Activated T-helper 9 cell treated with anti-CD3 and anti-CD28 coated beads, Interleukin-2, amount 50 U/mL, for 16 hours (primary cell): ENCODE measurements around the gene MEG3.

Experiments
- DNase-seq: peaks from one replicate; pipeline ENCODE4 v3.0.0-alpha.2; 2020; ENCODE audit warnings: low read depth

Gene MEG3

DNA sequence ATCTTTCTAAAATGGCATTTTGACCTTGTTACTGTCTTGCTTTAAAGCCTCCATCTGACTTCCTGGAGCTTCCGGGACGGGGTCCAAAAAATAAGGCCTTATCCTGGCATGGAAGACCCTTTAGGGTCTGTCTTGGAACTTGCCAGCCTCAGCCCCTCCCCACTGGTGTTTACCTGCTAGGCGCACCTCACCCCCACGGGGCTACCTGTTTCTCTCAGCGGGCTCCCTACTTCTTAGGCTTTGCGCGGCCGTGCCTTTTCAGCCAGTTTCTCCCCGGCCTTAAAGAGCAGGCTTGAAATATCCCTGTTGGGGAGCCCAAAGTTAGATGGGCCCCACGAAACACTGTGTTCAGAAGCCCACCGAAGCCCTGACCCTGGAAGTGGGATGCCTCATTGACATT lies 72.5 kb downstream of the MEG3 start:
- DNase-seq = no peak

- DNase-seq = no peak
Observed at GRCh38 chr14:100898935-100899883, 73.3 kb downstream of the MEG3 start.

- no peak for DNase-seq
Observed at GRCh38 chr14:100899884-100900771, 74.2 kb downstream of the MEG3 start.

- no peak for DNase-seq
Observed at GRCh38 chr14:100900837-100901390, 75.0 kb downstream of the MEG3 start.

GRCh38 chr14:100901391-100902183 lies 75.7 kb downstream of the MEG3 start:
- no peak for DNase-seq

DNA sequence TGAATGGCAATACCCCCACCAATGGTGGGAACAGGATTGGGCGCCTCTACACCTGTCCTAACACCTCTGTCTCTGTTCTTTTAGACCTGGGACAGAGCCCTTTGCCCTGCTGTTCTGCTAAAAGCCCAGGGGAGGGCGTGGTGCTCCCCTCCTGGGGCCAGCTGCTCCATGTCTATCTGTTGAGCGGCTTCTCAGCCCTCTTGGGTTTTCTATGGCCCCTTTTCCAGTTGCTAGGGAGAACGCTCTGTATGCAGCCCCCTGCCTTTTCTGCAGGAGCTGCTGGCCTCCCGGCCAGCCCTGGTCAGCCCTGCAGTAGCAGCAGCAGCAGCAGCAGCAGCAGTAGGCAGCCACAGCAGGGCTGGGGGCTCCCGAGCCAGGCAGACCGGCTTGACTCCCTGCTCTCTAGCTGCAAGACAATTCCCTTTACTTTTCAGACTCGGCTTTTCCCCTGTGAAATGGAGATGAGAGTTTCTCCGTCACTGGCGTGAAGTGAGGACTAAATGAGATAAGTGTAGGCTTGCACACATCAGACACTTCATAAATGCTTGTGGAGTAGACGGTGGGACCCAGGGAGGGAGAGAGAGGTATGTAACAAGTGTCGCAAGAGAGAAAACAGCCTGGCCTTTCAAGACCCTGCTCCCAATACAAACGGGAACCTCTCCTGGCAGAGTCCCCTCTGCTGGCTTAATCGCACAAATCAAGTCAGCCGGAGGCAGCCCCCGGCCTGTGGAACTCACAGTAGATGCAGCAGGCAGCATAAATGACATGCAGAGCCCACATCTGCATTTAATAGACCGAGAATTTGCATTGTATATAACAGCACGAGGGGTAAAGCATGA lies 76.6 kb downstream of the MEG3 start:
- DNase-seq = no peak

GRCh38 chr14:100903134-100903468 lies 77.2 kb downstream of the MEG3 start:
- DNase-seq = no peak

DNA sequence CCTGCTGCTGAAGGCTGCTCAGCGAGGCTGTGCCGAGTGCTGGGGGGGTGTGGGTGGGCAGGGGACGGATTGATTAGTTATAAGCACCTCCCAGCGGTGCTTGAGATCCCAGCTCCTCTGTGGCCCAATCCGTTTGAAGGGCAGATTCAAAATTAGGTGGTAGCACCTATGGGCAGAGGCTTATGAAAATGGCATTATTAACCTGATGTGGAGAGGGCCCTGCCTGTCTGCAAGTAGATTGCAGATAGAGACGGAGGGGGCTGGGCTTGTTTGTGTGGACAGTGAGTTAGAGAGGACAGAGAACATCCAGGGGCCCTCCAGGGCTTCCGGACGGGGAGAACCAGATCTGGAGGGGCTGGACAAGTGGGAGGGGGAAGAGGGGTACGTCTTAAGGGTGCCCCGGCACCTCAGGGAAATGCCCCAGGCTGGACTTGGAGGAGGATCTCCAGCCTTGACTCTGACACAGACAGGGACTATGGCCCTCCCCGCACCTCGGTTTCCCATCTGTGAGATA lies 77.8 kb downstream of the MEG3 start, which contains the start of gene RTL1:
TSS of gene RTL1 (minus strand) at position 51 of the 514 bp plus-strand sequence. CDS start 18,934 bp downstream, outside the sequence.
- no peak for DNase-seq

DNA sequence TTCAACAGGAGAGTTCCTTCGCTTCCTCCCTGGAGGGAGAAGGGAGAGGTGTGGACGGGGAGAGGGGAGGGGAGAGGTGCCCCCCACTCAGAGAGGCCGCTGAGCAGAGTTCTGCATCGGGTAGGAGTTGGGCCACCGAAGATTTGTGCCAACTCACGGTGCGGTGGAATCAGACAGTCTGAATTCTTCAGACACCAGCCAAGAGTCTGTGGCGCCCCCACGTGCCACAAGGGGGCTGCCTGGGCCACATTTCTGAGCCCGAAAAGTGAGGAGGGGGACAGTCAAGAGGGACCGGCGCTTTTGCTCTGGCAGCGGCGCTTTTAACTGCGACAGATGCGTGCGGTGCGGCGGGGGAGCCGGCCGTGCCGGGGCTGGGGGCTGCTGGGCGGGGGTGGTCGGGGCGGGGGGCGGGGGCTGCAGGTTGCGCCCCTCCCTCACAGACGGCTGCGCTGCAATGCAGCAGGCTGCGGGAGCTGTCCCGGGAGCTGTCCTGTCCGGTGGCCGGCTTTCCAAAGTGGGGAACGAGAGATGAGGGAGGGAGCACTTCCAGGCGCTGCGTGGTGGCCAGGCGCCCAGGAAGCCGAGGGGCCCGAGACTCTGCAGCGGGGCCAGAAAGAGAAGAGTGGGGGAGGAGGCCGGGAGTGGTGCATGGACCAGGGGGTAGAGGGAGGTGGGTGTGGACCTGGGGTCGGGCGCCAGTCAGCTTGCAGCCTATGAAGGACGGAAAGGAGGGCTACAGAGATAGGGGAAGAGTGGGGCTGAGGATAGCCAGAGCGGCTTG lies 78.6 kb downstream of the MEG3 start:
- DNase-seq = no peak

- DNase-seq = no peak
Observed at GRCh38 chr14:100905166-100905565, 79.2 kb downstream of the MEG3 start.

DNA sequence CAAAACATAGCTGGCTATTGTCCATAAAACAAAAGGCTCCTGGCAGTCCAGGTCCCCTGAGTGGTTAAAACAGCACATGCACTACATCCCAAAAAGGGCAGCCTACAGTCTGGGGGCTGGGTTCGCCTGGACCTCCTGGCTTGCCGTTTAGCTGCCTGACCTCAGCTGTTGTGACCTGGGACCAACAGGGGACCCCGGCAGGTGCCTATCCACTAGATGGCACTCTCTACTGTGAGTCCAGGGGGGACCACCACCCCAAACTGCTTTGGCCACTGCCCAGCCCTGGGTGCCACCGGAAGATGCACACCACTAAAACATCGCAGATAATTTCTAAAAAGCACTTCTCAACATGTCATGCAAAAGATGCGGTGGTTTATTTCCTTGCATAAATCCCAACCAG lies 80.5 kb downstream of the MEG3 start:
- DNase-seq = no peak

DNA sequence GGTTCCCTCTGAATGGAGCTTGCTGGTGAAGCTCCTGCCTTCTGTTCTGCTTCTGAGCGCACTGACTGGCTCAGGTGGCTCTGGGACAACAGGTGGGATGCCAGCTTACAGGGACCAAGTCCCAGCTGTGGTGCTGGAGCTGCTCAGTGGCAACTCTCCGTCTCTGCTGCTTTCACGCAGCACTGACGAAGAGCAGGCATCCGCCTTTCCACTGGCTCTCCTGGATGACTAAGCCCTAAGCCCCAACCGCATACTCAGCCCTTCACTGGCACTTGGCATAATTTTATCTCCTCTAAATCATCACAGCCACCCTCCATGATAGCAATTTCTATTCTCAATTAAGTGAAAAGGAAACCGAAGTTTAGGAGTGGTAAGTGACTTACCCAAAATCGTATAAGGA lies 81.3 kb downstream of the MEG3 start:
- no peak for DNase-seq

DNA sequence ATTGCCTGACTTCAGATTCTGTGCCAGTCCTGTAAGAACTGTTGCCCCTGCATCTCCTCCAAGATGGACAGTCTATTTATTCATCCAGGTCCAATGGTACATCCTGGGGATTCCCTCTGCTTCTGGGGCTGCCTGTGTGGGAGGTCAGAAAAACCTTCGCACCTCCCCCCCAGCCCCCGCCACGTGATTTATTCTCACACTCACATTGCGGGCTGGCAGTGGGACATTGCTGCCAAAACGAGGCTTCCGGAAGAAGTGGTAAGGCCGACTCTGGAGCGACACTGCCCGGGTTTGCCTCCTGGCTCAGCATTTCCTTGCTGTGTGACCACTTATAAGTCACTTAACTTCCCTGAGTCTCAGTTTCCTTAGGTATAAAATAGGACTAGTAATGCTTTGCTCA lies 83.5 kb downstream of the MEG3 start:
- no peak for DNase-seq
